Peyer's patch (tissue), 4 donors: ENCODE measurements around the gene POLD2. TPM values are rescaled to one million over a fixed set of nuclear protein-coding genes. Genes with fewer than 3 reads are reported as not detected.

ENCODE experiments used
- DNase-seq, 3 donors: peaks; one replicate each; pipeline ENCODE4 v3.0.0-alpha.2; 2017 to 2019
- H3K27ac ChIP-seq, 4 donors: fragments of 200-600 bp; sonication (generic); one replicate each; pipeline ENCODE4 v1.5.1; 2016 to 2019
- H3K27me3 ChIP-seq, 2 donors: fragments of 200-600 bp; sonication (generic); one replicate each; pipeline ENCODE4 v1.5.1; 2019
- H3K36me3 ChIP-seq, 3 donors: fragments of 200-600 bp; sonication (generic); one replicate each; pipeline ENCODE4 v1.5.1; 2016 to 2019
- H3K4me1 ChIP-seq, 4 donors: fragments of 200-600 bp; sonication (generic); one replicate each; pipeline ENCODE4 v1.5.1; 2016 to 2019
- H3K4me3 ChIP-seq, 4 donors: fragments of 200-600 bp; sonication (generic); 1 replicate in 3 of 4; 2 replicates in 1 of 4; pipeline ENCODE4 v1.5.1; 2016 to 2019; ENCODE audit warnings: mild to moderate bottlenecking in 1 of 4
- H3K9me3 ChIP-seq, 4 donors: fragments of 200-600 bp; sonication (generic); one replicate each; pipeline ENCODE4 v1.5.1; 2016 to 2019; ENCODE audit warnings: mild to moderate bottlenecking in 1 of 4
- POLR2A ChIP-seq, 2 donors: fragments of 450-650 bp; IDR thresholded peaks; one replicate each; pipeline ENCODE4 v1.5.1; 2017; ENCODE audit warnings: antibody characterized with exemption in 2 of 2, mild to moderate bottlenecking in 2 of 2, moderate library complexity in 2 of 2
- total RNA-seq, 4 donors: library from RNA; depleted of rRNA; stranded (reverse); fragments of >200 nt; gene quantifications; one replicate each; pipeline ENCODE4 v1.1.0, GENCODE V29; 2016
- TF ChIP-seq, protein P1 (sequence below), 6 experiments: fragments of 450-650 bp in 4 of 6; fragments of 200-600 bp in 2 of 6; sonication (generic) in 1 of 6; IDR thresholded peaks; one replicate each; pipeline ENCODE4 v1.5.1; 2017 to 2019; ENCODE audit warnings: antibody characterized with exemption in 6 of 6, mild to moderate bottlenecking in 3 of 6, moderate library complexity in 1 of 6

The POLD2 gene
- total RNA-seq, 4 donors from 2014 or later: 7.4 to 80.9 (median 28.4) TPM

DNA sequence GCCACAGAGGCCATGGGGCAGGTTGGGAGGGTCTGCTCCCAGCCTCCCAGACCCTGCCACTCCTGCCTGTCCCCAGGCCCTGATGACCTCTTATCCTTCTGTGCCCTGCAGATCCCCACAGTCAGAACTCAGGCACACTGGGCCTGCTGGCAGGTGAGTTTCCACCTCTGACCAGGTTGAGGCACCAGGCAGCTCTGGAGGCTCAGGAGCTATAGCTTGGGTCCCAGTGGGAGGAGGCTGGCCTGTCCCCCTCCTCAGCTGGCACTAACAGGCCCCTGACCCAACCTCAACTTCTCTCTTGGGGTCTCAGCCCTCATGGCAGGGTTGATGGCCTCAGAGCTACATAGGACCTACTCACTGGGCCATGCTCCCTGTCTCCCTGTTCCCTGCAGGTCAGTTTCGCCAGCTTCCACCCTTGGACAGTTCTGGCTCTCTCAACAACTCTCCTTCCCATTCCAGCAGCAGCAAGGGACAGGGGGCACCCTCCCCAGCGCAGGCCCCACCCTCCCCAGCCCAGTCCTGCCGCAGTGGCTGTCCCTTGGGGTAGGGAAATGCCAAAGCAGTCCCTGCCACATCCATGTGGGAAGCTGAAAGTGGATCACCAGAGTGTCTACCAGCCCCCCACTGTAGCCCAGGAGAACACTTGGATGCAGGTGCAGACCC, 21.9 kb downstream of the POLD2 start:
- no peak for TF ChIP-seq POLR2A (IDR thresholded peaks at IDR 0.05)
- TF ChIP-seq, protein P1, sequence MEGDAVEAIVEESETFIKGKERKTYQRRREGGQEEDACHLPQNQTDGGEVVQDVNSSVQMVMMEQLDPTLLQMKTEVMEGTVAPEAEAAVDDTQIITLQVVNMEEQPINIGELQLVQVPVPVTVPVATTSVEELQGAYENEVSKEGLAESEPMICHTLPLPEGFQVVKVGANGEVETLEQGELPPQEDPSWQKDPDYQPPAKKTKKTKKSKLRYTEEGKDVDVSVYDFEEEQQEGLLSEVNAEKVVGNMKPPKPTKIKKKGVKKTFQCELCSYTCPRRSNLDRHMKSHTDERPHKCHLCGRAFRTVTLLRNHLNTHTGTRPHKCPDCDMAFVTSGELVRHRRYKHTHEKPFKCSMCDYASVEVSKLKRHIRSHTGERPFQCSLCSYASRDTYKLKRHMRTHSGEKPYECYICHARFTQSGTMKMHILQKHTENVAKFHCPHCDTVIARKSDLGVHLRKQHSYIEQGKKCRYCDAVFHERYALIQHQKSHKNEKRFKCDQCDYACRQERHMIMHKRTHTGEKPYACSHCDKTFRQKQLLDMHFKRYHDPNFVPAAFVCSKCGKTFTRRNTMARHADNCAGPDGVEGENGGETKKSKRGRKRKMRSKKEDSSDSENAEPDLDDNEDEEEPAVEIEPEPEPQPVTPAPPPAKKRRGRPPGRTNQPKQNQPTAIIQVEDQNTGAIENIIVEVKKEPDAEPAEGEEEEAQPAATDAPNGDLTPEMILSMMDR (IDR thresholded peaks at IDR 0.05): no peak
- no peak for DNase-seq
- Histone ChIP-seq H3K27ac (peak overlapping the region; percentile 43 to 68 (median 64)), H3K27me3 (peaks cover 0 to 6% of the 10 kb centered on the region in 2 donors), H3K4me1 (peaks cover 0 to 5% (median 0%) of the 10 kb centered on the region in 4 donors), H3K9me3 (no peaks in the 10 kb centered on the region), H3K36me3 (no peaks in the 10 kb centered on the region), H3K4me3 (no peak overlapping the region)

DNA sequence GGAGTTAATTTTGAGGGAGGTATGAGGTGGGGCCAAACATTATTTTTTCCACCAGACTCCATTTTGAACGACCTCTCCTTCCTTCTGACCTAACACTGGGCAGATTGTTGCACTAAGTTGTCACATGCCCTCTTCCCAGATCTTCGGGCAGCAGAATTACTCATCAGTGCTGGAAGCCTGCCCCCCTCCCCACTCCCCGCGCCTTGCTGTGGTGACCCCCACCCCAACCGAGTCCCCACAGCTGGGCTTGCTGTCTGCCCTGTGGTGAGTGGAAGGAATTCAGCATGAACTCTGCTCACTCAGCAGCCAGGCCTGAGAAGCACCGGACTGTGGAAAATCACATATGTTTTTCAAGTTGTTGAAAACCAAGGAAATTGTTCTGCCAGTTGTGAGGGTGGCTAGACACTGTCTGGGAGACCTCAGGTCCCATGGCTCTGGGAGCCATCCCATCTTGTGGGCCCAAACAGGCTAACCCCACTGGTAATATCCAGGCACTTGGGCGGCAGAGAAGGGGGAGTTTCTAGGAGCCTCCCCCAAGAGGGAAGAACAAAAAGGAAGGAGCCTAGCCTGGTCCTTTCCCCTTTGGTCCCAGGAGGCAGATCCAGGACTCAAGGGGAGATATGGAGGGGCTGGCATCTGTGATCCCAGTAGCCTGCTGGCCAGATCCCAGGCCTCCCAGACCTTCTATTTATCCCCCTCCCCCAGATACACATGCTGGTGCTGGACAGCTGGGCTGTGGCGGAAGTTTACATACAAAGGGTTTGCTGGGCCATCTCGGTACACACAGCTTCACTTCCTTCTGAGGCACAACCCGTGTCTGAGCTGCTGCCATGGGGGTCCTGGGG, 22.7 kb downstream of the POLD2 start:
- peak in 1 of 3 donors; percentile 41 for DNase-seq
- no peak for TF ChIP-seq POLR2A (IDR thresholded peaks at IDR 0.05)
- TF ChIP-seq, protein P1 (IDR thresholded peaks at IDR 0.05): no peak
- Histone ChIP-seq H3K36me3 (no peaks in the 10 kb centered on the region), H3K9me3 (no peaks in the 10 kb centered on the region), H3K27ac (peak overlapping the region; percentile 43 to 68 (median 64)), H3K4me1 (peaks cover 0 to 5% (median 0%) of the 10 kb centered on the region in 4 donors), H3K4me3 (no peak overlapping the region), H3K27me3 (peaks cover 0 to 6% of the 10 kb centered on the region in 2 donors)

DNA sequence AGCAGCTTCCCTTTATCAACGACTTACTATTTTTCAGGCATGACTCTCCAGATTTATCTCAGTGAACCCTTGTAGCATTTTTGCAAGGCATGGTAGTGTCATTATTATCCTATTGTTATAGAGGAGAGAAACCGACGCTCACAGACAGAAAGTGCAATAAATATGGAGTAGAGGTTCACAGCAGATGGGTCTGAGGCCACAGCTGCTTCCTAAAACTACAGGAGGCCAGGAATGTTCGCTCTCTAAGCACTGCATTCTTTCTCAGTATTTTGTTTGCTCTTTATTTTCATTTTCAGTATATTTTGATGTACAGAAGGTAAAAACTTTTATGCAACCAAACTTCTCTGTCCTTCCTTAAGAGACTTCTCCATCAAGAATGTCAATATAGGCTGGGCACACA, 23.7 kb downstream of the POLD2 start:
- H3K4me3 ChIP-seq: no peak overlapping the region
- no peak overlapping the region for H3K27ac ChIP-seq
- DNase-seq: no peak
- peaks cover 0 to 6% of the 10 kb centered on the region in 2 donors for H3K27me3 ChIP-seq
- no peaks in the 10 kb centered on the region for H3K36me3 ChIP-seq
- TF ChIP-seq, protein P1 (IDR thresholded peaks at IDR 0.05): no peak
- no peak for TF ChIP-seq POLR2A (IDR thresholded peaks at IDR 0.05)
- H3K4me1 ChIP-seq: peaks cover 0 to 8% (median 2%) of the 10 kb centered on the region in 4 donors
- no peaks in the 10 kb centered on the region for H3K9me3 ChIP-seq

DNA sequence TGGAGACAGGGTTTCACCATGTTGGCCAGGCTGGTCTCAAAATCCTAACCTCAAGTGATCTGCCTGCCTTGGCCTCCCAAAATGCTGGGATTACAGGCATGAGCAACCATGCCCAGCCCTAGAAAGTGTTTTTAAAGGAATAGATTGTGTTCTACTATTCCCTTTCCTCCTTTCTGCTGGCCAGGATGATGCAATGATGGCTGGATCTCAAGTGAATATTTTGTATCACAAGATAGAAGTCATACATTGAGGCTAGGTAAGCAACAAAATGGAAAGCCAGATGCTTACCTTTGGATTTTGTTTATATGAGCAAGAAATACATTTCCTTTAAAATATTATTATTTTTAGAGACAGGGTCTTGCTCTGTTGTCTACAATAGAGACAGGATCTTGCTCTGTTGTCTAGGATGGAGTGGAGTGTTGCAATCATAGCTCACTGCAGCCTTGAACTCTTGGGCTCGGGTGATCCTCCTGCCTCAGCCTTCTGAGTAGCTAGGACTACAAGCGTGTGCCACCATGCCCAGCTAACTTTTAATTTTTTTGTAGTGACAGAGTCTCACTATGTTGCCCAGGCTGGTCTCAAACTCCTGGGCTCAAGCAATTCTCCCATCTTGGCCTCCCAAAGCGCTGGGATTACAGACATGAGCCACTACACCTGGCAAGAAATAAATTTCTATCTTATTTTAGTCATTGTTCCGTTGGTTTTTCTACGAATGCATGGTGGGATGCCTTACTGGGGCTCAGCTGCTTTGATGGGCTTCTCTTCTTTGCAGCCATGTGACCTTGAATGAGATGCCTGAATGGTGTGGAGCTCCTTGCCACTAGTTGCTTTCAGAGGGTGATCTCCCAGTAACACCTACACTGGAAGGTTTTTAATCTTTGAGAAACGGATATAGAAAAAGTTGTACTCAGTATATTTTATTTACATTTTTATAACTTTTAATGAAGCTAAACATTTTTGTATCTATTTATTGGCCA, 25.0 kb downstream of the POLD2 start:
- TF ChIP-seq POLR2A (IDR thresholded peaks at IDR 0.05): no peak
- TF ChIP-seq, protein P1 (IDR thresholded peaks at IDR 0.05): no peak
- no peak overlapping the region for H3K4me3 ChIP-seq
- no peaks in the 10 kb centered on the region for H3K27me3 ChIP-seq
- H3K36me3 ChIP-seq: no peaks in the 10 kb centered on the region
- peaks cover 0 to 8% (median 2%) of the 10 kb centered on the region in 4 donors for H3K4me1 ChIP-seq
- H3K27ac ChIP-seq: peak overlapping the region in 2 of 4 donors; percentile 32 to 71
- DNase-seq: no peak
- no peaks in the 10 kb centered on the region for H3K9me3 ChIP-seq
